Hematopoietic multipotent progenitor cell treated with erythropoietin and hydrocortisone succinate and interleukin-3 and kit ligand, for 6 days (in vitro differentiated cells): ENCODE data around the gene C4orf33.

ENCODE experiments used
- DNase-seq: peaks from one replicate; pipeline ENCODE4 v3.0.0-alpha.2; 2015

The C4orf33 gene

DNA sequence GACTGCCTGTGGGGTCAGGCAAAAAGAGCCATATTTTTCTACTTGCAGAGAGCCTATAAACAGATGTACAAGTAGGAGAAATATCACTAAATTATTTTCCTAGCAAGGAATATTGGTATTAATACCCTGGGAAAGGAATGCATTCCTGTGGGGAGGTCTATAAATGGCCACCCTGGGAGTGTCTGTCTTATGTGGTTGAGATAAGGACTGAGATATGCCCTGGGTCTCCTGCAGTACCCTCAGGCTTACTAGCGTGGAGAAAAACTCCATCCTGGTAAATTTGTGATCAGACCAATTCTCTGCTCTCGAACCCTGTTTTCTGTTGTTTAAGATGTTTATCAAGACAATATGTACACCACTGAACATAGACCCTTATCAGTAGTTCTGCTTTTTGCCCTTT lies 35.4 kb downstream of the C4orf33 start:
- no peak for DNase-seq

DNA sequence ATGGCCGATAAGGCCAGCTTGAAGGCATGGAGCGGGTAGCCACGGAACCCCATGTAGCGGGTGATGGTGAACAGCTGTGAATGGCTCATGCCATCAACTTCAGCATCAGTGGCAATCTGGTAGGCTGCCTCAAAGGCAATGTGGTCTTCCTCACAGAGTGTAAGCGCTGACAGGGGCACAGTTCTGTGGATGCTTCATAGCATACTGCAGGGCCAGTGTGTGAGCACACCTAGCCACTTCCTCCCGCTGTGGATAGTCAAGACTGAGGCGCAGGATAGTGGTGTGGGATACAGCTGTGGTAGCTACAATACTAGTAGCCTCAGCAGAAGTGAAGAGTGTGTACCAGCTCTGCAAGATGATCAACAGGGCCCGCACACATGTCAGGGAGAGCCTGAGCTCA lies 40.5 kb downstream of the C4orf33 start:
- no peak for DNase-seq

DNA sequence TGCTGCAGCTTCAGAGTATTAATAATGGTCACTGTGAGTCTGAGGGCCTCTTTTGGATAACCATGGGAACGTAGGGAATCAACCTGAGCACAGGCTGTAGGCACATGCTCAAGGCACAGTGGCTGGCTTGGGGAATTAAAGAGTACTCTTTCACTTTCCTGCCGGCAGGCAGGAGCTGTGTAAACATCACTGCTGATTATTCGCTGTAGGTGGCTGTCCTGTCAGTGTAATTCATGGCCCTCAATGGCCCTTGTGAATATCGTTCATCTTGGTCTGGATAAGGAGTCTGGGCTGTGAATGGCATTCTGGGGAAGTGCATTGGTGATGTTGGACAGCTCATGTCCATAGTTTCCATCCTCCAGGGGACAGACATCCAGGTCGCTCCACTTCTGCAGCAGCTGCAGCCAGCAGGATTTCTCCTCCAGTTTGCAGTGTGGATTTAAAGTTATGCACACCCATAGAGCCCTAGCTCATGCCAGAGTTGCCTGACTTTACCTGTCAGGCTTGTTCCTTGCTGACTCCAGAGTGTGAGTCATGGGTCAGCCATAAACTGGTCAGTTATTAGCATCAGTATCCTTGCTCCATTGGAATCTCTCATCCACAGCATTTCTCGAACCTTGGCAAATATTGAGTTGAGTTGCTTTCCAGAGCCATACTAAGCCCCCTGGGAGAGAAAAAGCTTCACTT lies 43.0 kb downstream of the C4orf33 start:
- no peak for DNase-seq

DNA sequence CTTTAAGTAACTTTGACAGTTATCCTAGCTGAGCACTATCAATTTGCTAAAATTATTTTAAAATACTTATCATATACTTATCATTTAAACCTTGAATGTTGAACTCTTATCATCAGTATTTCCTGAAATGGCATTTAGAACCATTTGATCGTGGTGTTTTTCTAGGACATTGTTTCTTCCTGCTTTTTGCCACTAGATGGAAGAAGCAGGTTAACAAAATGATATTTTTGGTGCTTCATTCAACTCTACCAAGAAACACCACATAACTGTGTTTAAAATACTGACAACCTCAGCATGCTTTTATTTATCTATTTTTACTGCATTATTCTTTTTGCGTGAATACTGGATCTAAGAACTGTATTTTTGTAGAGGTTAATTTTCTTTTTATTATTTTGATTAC lies 44.6 kb downstream of the C4orf33 start:
- no peak for DNase-seq

DNA sequence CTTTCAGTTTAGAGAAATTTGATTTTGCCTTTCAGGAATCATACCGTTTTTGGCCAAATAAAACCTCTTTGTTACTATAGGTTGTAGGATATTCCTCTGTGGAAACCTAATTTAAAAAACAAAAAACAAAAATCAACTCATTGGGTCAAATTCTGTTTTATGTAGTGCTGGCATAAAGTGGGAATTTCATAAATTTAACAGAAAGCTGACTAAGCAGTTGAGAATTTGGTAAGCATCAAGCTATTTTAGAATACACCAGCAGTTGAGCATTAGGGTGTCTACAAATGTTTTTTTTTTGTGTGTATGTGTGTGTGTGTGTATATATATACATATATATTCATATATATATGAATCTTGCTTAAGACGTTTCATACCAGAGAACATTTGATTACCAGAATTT lies 47.4 kb downstream of the C4orf33 start:
- no peak for DNase-seq

DNA sequence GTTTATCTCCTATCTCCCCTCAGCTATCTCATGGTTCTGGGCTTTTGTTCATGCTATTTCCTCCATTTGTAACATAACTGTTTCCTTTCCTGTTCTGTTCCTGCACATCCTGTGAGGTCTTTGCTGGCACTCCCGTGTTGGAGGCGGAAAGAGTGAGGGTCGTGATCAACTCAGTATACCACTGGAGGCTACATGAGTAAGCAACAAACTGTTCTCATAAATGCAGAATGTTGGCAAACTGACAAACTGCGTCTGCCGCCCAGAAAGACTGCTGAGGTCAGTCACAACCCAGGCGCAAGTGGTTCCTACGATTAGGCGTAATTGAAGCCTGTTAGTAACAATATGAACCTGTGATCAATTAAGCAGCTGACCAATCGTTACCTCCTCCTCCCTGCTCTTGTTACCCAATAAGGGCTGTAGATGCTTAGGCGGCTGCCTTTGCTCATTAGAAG lies 48.8 kb downstream of the C4orf33 start:
- no peak for DNase-seq

DNA sequence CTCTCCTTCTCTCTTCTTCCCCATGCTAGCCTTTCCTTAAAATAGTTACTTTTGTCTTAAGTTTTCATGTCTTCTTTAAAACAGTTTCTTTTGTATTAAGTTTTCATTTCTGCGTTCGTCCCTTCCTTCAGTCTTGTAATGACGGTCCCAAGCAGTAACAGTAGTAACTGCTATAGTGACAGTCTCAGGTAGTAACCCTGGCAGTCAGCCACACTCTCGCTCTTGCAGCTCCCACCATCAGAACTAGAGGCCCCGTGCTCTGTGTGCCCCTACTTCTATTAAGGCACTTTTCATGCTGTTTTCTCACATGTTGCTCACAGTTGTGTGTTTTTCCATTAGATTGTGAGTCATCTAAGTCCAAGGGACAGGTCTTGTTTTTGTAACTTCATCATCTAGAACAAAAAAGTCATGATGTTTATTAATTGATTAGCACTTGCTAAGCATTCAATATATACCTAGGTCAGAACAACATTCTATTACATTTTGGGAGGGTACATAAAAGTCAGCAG lies 49.3 kb downstream of the C4orf33 start:
- no peak for DNase-seq

DNA sequence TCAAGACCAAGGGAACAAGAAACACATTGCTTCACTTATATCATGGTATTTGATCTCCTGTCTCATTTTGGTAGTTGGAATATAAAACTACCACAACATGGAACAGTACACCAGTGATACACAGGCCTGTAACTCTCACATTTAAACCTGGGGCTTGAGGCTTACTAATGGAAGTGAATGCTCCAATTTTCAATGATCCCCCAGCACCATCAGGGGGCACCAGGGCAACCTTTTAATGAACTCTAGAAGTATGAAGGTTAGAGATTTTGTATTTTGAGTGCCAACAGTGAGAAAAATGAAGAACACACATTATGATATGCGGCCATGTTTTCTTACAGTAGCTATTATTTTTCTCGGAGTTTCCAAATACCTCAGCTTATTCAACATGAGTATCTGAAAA lies 50.7 kb downstream of the C4orf33 start:
- DNase-seq: no peak

DNA sequence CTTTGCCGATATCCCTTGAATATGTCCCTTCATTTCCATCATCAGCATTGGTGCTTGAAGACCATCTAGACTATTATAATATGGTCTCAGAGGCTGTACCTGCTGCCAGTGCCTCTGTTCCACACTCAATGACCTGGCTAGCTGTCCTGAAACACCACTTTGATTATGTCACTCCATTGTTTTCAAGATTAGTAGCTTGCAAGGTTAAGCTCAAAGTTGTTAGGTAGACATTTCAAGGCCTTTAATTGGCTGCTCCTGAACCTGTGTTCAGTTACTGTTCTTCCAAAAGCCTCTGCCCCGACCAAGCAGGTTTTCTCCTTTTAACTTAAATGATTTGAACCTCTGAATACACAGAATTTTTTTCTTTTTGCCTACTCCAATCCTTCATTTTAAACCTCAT lies 52.9 kb downstream of the C4orf33 start:
- no peak for DNase-seq

DNA sequence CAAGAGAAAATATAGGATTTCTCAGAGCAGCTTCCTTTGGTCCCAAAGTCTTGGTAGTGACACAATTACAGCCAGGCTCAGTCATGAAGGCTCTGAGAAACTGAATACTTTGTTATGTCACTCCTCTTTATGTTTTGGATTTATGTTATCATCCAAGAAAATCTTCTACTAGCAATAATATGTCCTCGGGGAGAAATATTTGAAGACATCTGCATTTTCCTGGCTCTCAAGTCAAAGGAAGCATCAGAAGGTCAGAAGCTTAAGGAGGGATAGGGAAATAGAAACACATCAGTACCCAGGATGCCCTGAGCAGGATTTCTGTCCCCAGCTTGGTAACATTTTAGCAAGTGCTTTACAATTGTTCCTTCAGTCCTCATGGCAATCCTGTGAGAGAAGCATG lies 54.0 kb downstream of the C4orf33 start:
- no peak for DNase-seq

DNA sequence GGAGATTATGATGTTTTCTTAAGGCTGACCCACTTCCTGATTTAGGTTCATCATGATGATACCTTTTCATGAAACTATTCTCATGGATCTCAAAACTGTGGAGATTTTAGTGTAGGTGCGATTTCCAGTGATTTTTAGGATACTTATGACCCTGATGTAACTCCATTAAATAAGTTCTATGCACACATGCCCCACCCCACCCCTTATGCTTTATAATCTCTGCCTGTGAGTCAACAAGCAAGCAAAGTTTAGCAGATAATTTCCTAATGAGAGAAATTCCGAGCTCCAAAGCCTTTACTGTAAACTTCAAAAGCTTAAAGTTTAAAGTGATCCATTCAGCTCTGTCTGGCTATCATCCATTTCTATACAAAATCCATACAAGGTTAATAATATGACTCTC lies 56.4 kb downstream of the C4orf33 start:
- DNase-seq: no peak

DNA sequence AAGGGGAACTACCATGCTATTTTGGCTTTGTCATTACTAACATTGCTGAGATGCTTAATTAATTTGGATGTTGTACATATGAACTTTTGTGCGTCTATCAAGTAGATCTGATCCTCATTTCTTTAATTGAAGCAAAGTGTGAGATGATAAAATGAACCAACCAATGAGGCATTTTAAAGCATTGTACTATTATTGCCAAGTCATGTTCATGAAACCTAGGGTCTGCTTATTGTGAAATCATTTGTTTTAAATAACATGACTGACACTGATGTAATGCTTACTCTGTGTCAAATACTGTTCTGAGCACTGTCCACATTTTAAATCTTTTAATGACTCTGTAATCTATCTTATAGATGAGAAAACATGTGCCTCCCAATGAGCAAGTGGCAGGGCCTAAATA lies 57.7 kb downstream of the C4orf33 start:
- no peak for DNase-seq

DNA sequence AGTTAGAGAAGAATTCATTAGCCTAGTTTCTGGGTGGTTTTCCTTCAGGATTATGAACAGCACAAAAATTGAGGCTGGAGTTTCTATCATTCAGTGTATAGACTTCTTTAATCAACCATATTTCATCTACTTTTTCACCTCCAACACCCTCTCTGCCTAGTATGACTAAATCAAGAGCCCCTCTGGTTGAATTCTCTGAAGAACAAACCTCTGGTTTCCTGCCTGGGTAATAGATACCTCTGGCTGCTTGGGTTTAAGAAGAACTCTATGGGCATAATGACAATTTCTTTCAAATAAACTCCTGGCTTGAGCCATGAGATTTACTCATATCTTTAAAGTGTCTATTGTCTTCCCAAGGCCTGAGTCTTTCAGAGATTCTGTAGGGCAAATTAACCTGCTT lies 66.5 kb downstream of the C4orf33 start:
- DNase-seq: no peak

DNA sequence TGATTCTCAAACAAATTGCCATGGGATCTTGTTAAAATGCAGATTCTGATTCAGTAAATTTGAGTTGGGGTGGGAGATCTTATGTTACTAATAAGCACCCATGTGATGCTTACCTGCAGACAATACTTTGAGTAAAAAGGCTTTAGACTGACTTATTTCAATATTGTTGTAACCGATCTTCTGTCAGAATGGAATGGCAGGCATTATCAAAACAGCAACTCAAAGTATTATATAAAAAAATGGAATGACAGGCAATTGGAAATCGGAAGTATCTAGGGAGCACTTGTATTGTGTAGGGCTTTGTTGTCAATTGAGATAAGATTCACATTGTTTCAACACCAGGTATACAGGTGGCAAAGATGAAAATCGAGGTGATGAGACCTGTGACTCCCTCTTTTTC lies 67.5 kb downstream of the C4orf33 start:
- DNase-seq: no peak

DNA sequence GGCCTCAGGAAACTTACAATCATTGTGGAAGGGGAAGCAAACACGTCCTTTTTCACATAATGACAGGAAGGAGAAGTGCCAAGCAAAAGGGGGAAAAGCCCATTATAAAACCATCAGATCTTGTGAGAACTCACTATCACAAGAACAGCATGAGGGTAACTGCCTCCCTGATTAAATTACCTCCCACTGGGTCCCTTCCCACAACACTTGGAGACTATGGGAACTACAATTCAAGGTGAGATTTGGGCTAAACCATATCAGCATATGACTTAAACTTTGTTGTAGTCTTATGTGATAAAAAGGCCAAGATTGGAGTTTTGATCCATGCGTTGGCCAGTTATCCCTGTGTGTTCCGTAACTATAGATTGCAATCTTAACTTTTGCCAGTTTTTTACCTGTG lies 68.3 kb downstream of the C4orf33 start:
- DNase-seq: no peak
